Body of pancreas (tissue), 4 donors: ENCODE results near the gene ZNF79.

Source experiments
- CTCF ChIP-seq, 7 experiments: fragments of 450-650 bp in 4 of 7; fragments of 200-600 bp in 3 of 7; sonication (generic) in 3 of 7; IDR thresholded peaks; one replicate each; pipeline ENCODE4 v1.5.1; 2016 to 2019; ENCODE audit warnings: antibody characterized with exemption in 7 of 7
- POLR2A ChIP-seq, 3 donors: fragments of 450-650 bp; IDR thresholded peaks; one replicate each; pipeline ENCODE4 v1.6.1; 2016; ENCODE audit warnings: antibody characterized with exemption in 3 of 3, mild to moderate bottlenecking in 2 of 3

- TF ChIP-seq CTCF (IDR thresholded peaks at IDR 0.05), result no peak
- no peak for TF ChIP-seq POLR2A (IDR thresholded peaks at IDR 0.05)
These were observed 677 bp upstream of the ZNF79 start for GRCh38 chr9:127423476-127423933.
